HepG2 (cell line): Measurements from ENCODE around the gene POLR1G. TPM values are rescaled to one million over a fixed set of nuclear protein-coding genes. Genes with fewer than 3 reads are reported as not detected.

Experiments used
- ARNT2 ChIP-seq: sonication (generic); formaldehyde crosslinking; IDR thresholded peaks from 2 replicates; pipeline ENCODE4 v1.8.0; 2022; ENCODE audit warnings: mild to moderate bottlenecking, low read depth, missing genetic modification reagents, moderate library complexity
- BCL6 ChIP-seq: IDR thresholded peaks from 2 replicates; pipeline ENCODE4 v1.6.1; 2016; ENCODE audit warnings: missing genetic modification reagents, missing compliant biosample characterization
- HCFC1 ChIP-seq: fragments of 150-350 bp; IDR thresholded peaks from 2 replicates; pipeline ENCODE4 v1.6.1; 2014; ENCODE audit warnings: low read depth, low read length
- MAZ ChIP-seq, 2 experiments: sonication (generic) in 1 of 2; formaldehyde crosslinking in 1 of 2; IDR thresholded peaks; 2 replicates each; pipeline versions ENCODE4 v1.5.0 to v1.6.1; 2012 to 2020; ENCODE audit warnings: low read depth in 2 of 2, mild to moderate bottlenecking in 2 of 2, borderline replicate concordance in 1 of 2, improper control_type of control experiment in 1 of 2, low read length in 1 of 2, missing genetic modification reagents in 1 of 2, moderate library complexity in 1 of 2
- MYC ChIP-seq: sonication (generic); formaldehyde crosslinking; IDR thresholded peaks from 2 replicates; pipeline ENCODE4 v1.9.0; 2021; ENCODE audit warnings: missing genetic modification reagents, borderline replicate concordance
- PHF8 ChIP-seq: sonication (generic); formaldehyde crosslinking; IDR thresholded peaks from 2 replicates; pipeline ENCODE4 v1.5.0; 2020; ENCODE audit warnings: missing genetic modification reagents
- REPIN1 ChIP-seq: sonication (generic); formaldehyde crosslinking; IDR thresholded peaks from 2 replicates; pipeline ENCODE4 v1.8.0; 2022; ENCODE audit warnings: missing genetic modification reagents, low read depth, mild to moderate bottlenecking, borderline replicate concordance
- RFX3 ChIP-seq: IDR thresholded peaks from 2 replicates; pipeline ENCODE4 v1.6.1; 2016; ENCODE audit warnings: missing biosample characterization, missing genetic modification reagents
- SOX13 ChIP-seq, 3 experiments: fragments of 450-650 bp in 1 of 3; sonication (generic) in 1 of 3; formaldehyde crosslinking in 1 of 3; IDR thresholded peaks in 2 of 3; conservative IDR thresholded peaks in 1 of 3; 2 replicates each; pipeline versions ENCODE4 v1.5.0 to v1.6.1; 2016 to 2020; ENCODE audit warnings: antibody characterized with exemption in 1 of 3, mild to moderate bottlenecking in 1 of 3, missing compliant biosample characterization in 1 of 3, missing genetic modification reagents in 1 of 3, moderate library complexity in 1 of 3
- SRSF1 ChIP-seq: fragments of 200-400 bp; formaldehyde crosslinking; optimal IDR thresholded peaks from 2 replicates; pipeline ENCODE3; 2017; ENCODE audit warnings: mild to moderate bottlenecking, low read depth, low read length, moderate library complexity
- UBTF ChIP-seq: sonication (generic); formaldehyde crosslinking; IDR thresholded peaks from 2 replicates; pipeline ENCODE4 v1.4.0; 2020; ENCODE audit warnings: mild to moderate bottlenecking, missing genetic modification reagents
- ZBTB20 ChIP-seq: sonication (generic); formaldehyde crosslinking; IDR thresholded peaks from 2 replicates; pipeline ENCODE4 v1.8.1; 2023; ENCODE audit warnings: missing genetic modification reagents, low read depth, mild to moderate bottlenecking, borderline replicate concordance
- ZFY ChIP-seq: sonication (generic); formaldehyde crosslinking; IDR thresholded peaks from 2 replicates; pipeline ENCODE4 v1.4.0; 2020; ENCODE audit warnings: missing genetic modification reagents
- ZNF24 ChIP-seq: fragments of 450-650 bp; IDR thresholded peaks from 2 replicates; pipeline ENCODE4 v1.6.1; 2017; ENCODE audit warnings: antibody characterized with exemption, mild to moderate bottlenecking
- ZNF652 ChIP-seq: IDR thresholded peaks from 2 replicates; pipeline ENCODE4 v1.6.1; 2016; ENCODE audit warnings: low read depth, borderline replicate concordance
- polyA plus RNA-seq, 8 experiments: library from polyadenylated mRNA; depleted of rRNA in 3 of 8; stranded (reverse) in 7 of 8; unstranded in 1 of 8; fragments of >200 nt; fragmentation: Illumina TruSeq in 4 of 8; extraction: Trizol in 4 of 8; gene quantifications; 2 replicates each; pipeline versions ENCODE4 v1.2.1 to v1.2.3, GENCODE V29; 2011 to 2016; ENCODE audit warnings: low read depth in 4 of 8, missing spikeins in 1 of 8, mixed read lengths in 1 of 8; ENCODE audit not compliant: insufficient read depth in 1 of 8
- total RNA-seq, 5 experiments: library from RNA; depleted of rRNA; stranded (reverse); fragments of >200 nt; fragmentation: Illumina TruSeq; extraction: Trizol; gene quantifications; 2 replicates each; pipeline ENCODE4 v1.2.3, GENCODE V29; 2016; ENCODE audit warnings: low read depth in 1 of 5
- TF ChIP-seq, protein P1 (sequence below): IDR thresholded peaks from 2 replicates; pipeline ENCODE4 v1.6.1; 2016
- TF ChIP-seq, protein P2 (sequence below): sonication (generic); formaldehyde crosslinking; IDR thresholded peaks from 2 replicates; pipeline ENCODE4 v1.4.0; 2020; ENCODE audit warnings: mild to moderate bottlenecking, missing genetic modification reagents
- TF ChIP-seq, protein P3 (sequence below), 2 experiments: sonication (generic) in 1 of 2; formaldehyde crosslinking in 1 of 2; IDR thresholded peaks; 2 replicates each; pipeline versions ENCODE4 v1.4.0 to v1.6.1; 2018 to 2020; ENCODE audit warnings: missing genetic modification reagents in 2 of 2, borderline replicate concordance in 1 of 2, low read depth in 1 of 2, mild to moderate bottlenecking in 1 of 2, missing biosample characterization in 1 of 2
- TF ChIP-seq, protein P4 (sequence below): sonication (generic); formaldehyde crosslinking; IDR thresholded peaks from 2 replicates; pipeline ENCODE4 v1.5.0; 2020; ENCODE audit warnings: missing genetic modification reagents

Gene POLR1G
- total and polyA plus RNA-seq, 2 of the 13 experiments (the other 11 are each of a cell fraction or from before 2014, with no cell fraction given), result 3.5 to 20.8 TPM

DNA sequence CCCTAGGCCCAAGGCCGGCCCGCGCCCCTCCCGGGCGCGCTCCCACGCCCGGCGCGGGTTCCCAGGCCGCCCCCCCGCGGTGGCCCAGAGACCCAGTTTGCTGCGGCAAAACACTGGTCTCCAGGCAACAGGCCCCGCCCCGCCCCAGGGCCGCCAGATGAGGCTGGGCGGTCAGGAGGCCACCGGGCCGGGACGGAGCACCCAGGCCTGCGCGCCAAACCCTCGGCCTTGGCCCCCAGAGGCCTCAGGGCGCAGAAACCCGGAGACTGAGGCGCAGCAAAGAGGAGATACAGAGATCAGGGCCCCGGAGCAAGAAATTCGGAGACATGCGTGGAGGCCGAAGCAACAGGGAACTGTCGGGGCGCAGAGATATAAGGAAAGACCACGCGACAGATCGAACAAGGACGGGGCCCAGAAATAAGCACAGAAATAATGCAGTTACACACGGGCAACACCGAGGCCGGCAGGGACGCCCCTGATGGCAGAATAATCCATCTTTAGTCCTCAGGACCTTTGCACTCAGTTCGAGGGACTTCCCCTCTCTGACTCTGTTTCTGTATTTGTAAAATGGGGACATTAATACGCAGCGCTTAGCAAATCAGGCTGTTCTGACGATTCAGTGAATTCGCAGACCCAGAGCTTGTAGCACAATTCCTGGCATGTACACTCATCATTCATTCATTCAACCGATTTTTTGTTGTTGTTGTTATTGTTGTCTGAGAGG is 38.0 kb downstream of the POLR1G start (continued):
- TF ChIP-seq, protein P1, sequence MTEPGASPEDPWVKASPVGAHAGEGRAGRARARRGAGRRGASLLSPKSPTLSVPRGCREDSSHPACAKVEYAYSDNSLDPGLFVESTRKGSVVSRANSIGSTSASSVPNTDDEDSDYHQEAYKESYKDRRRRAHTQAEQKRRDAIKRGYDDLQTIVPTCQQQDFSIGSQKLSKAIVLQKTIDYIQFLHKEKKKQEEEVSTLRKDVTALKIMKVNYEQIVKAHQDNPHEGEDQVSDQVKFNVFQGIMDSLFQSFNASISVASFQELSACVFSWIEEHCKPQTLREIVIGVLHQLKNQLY (CRISPR knock-in tag), result peak; percentile 16; the same call in 1 of the 2 replicates
- TF ChIP-seq SRSF1 (peak; percentile 54), BCL6 (CRISPR knock-in tag) (peak; percentile 56; the same call in 1 of the 2 replicates), UBTF (CRISPR knock-in tag) (peak; percentile 36), MAZ (IDR thresholded peaks at IDR 0.05; ENCODE audit: borderline replicate concordance, low read depth, low read length) (peak; percentile 16; the same call in 1 of the 2 replicates), MAZ (CRISPR knock-in tag; IDR thresholded peaks at IDR 0.05; ENCODE audit: low read depth) (peak; percentile 28; the same call in 1 of the 2 replicates), PHF8 (peak; percentile 63), REPIN1 (peak; percentile 17; the same call in 1 of the 2 replicates), ZNF652 (CRISPR knock-in tag) (no peak), SOX13 (IDR thresholded peaks at IDR 0.05) (no peak), SOX13 (CRISPR knock-in tag; conservative IDR thresholded peaks at IDR 0.05 in 1 of 2, IDR thresholded peaks at IDR 0.05 in 1 of 2) (peak in 1 of 2 experiments; percentile 79; a peak in 2 of 4 replicates), RFX3 (peak; percentile 86), HCFC1 (peak; percentile 20; the same call in 1 of the 2 replicates), ZNF24 (no peak), MYC (CRISPR knock-in tag) (peak; percentile 55; the same call in 1 of the 2 replicates), ZBTB20 (CRISPR knock-in tag) (peak; percentile 33; the same call in 1 of the 2 replicates), ZFY (CRISPR knock-in tag) (peak; percentile 80), ARNT2 (no peak)
- TF ChIP-seq, protein P2, sequence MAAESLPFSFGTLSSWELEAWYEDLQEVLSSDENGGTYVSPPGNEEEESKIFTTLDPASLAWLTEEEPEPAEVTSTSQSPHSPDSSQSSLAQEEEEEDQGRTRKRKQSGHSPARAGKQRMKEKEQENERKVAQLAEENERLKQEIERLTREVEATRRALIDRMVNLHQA (CRISPR knock-in tag), result no peak
- TF ChIP-seq, protein P3, sequence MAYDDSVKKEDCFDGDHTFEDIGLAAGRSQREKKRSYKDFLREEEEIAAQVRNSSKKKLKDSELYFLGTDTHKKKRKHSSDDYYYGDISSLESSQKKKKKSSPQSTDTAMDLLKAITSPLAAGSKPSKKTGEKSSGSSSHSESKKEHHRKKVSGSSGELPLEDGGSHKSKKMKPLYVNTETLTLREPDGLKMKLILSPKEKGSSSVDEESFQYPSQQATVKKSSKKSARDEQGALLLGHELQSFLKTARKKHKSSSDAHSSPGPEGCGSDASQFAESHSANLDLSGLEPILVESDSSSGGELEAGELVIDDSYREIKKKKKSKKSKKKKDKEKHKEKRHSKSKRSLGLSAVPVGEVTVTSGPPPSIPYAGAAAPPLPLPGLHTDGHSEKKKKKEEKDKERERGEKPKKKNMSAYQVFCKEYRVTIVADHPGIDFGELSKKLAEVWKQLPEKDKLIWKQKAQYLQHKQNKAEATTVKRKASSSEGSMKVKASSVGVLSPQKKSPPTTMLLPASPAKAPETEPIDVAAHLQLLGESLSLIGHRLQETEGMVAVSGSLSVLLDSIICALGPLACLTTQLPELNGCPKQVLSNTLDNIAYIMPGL (CRISPR knock-in tag; IDR thresholded peaks at IDR 0.05; ENCODE audit: borderline replicate concordance in 1 of 2, low read depth in 1 of 2), result 0 out of 4 replicates have a peak, but pooled peaks have one; percentile 33 to 34
- TF ChIP-seq, protein P4, sequence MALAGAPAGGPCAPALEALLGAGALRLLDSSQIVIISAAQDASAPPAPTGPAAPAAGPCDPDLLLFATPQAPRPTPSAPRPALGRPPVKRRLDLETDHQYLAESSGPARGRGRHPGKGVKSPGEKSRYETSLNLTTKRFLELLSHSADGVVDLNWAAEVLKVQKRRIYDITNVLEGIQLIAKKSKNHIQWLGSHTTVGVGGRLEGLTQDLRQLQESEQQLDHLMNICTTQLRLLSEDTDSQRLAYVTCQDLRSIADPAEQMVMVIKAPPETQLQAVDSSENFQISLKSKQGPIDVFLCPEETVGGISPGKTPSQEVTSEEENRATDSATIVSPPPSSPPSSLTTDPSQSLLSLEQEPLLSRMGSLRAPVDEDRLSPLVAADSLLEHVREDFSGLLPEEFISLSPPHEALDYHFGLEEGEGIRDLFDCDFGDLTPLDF (CRISPR knock-in tag), result peak; percentile 72
